Adrenal gland (tissue), 5 donors: ENCODE measurements around the gene GOLGA8S.

ENCODE experiments used
- CTCF ChIP-seq, 6 experiments: fragments of 450-650 bp in 4 of 6; fragments of 200-600 bp in 2 of 6; sonication (generic) in 1 of 6; IDR thresholded peaks; 1 replicate in 5 of 6; 2 replicates in 1 of 6; pipeline versions ENCODE4 v1.5.1 to v1.8.0; 2016 to 2021; ENCODE audit warnings: antibody characterized with exemption in 6 of 6, mild to moderate bottlenecking in 2 of 6, moderate library complexity in 1 of 6
- POLR2A ChIP-seq, 2 donors: fragments of 450-650 bp; IDR thresholded peaks; one replicate each; pipeline ENCODE4 v1.6.1; 2017; ENCODE audit warnings: antibody characterized with exemption in 2 of 2, mild to moderate bottlenecking in 2 of 2, moderate library complexity in 1 of 2
- donor health status: DM: no; HTN: no; CAD: no.

- TF ChIP-seq CTCF (IDR thresholded peaks at IDR 0.05) = no peak
- TF ChIP-seq POLR2A (IDR thresholded peaks at IDR 0.05) = no peak
These were observed 49.0 kb downstream of the GOLGA8S start for GRCh38 chr15:23403550-23403949.
